IPS DF 4.7 (cell line): ENCODE results near the gene P3H1.
A peak's percentile ranks its signal among the peaks of the same experiment; 100 is the strongest.
"Not testable (repeated sequence)": the region's sequence is repeated elsewhere in the genome, so short reads cannot be mapped to it uniquely, and the experiment has no call there.

Experiments
- DNase-seq: peaks from one replicate; pipeline ENCODE4 v3.0.0-alpha.2; 2013; ENCODE audit warnings: low spot score; ENCODE audit errors: extremely low read depth

Gene P3H1

GRCh38 chr1:42766741-42767509 is at the start of gene P3H1, which contains the start of gene C1orf50:
Gene P3H1, minus strand, starts transcription at chr1:42767028. Its CDS starts 57 bp downstream, at chr1:42766971.
Gene C1orf50, plus strand, starts transcription at chr1:42767249. Its CDS starts 63 bp downstream, at chr1:42767312.
- DNase-seq, result peak; percentile 97

GRCh38 chr1:42815941-42816584 is 49.2 kb upstream of the P3H1 start:
- no peak for DNase-seq

- not testable (repeated sequence) for DNase-seq
Observed at GRCh38 chr1:42814815-42815214, 48.0 kb upstream of the P3H1 start.

GRCh38 chr1:42807056-42807668 is 40.3 kb upstream of the P3H1 start:
- DNase-seq, result no peak

- no peak for DNase-seq
Observed at GRCh38 chr1:42806593-42806992, 39.8 kb upstream of the P3H1 start.

GRCh38 chr1:42806171-42806570 is 39.3 kb upstream of the P3H1 start:
- no peak for DNase-seq

GRCh38 chr1:42801832-42802473 is 35.1 kb upstream of the P3H1 start:
- no peak for DNase-seq

- no peak for DNase-seq
Observed at GRCh38 chr1:42797979-42798378, 31.2 kb upstream of the P3H1 start.

- DNase-seq, result no peak
Observed at GRCh38 chr1:42797414-42797813, 30.6 kb upstream of the P3H1 start.

- no peak for DNase-seq
Observed at GRCh38 chr1:42793824-42794223, 27.0 kb upstream of the P3H1 start.

- no peak for DNase-seq
Observed at GRCh38 chr1:42788021-42788420, 21.2 kb upstream of the P3H1 start.

GRCh38 chr1:42786097-42786496 is 19.3 kb upstream of the P3H1 start:
- no peak for DNase-seq

GRCh38 chr1:42784946-42785693 is 18.3 kb upstream of the P3H1 start, which contains the start of gene TMEM269:
Gene TMEM269, plus strand, starts transcription at chr1:42784991. Its CDS starts 4,903 bp downstream, at chr1:42789894.
- DNase-seq, result no peak

GRCh38 chr1:42784547-42784945 is 17.7 kb upstream of the P3H1 start:
- DNase-seq, result no peak

GRCh38 chr1:42783092-42783491 is 16.3 kb upstream of the P3H1 start:
- no peak for DNase-seq

- no peak for DNase-seq
Observed at GRCh38 chr1:42780176-42780575, 13.3 kb upstream of the P3H1 start.

GRCh38 chr1:42779725-42780124 is 12.9 kb upstream of the P3H1 start:
- DNase-seq, result no peak

GRCh38 chr1:42777852-42778251 is 11.0 kb upstream of the P3H1 start:
- DNase-seq, result no peak

- DNase-seq, result no peak
Observed at GRCh38 chr1:42776502-42776901, 9.7 kb upstream of the P3H1 start.

GRCh38 chr1:42774928-42775526 is 8.2 kb upstream of the P3H1 start:
- DNase-seq, result no peak

- DNase-seq, result no peak
Observed at GRCh38 chr1:42773420-42773819, 6.6 kb upstream of the P3H1 start.
